SK-N-MC (cell line): ENCODE measurements around the gene CSMD2.

ENCODE experiments used
- EZH2 ChIP-seq: fragments of 200-600 bp; sonication (generic); IDR thresholded peaks from one replicate; pipeline ENCODE4 v1.6.1; 2017; ENCODE audit warnings: antibody characterized with exemption
- POLR2AphosphoS5 ChIP-seq: IDR thresholded peaks from 2 replicates; pipeline ENCODE4 v1.6.1; 2012; ENCODE audit warnings: mild to moderate bottlenecking, low read depth, low read length, borderline replicate concordance

DNA sequence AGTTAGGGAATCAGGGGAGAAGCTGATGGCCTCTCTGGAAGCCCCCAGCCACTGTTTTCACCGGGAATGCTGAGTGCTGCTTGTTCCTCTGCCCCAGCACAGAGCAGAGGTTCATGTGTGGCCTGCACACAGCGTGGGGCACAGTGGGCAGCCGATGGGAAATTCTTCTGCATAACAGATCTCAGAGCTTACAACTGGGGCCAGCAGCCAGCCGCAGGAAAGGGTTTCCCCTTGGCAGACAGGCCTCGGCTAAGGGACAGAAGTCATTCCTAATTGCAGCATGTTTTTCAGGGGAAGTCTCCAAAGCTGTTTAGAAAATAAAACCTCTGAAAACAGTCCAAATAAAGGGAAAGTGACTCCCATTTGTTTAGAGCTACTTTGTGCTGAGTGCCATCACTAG is 278.5 kb downstream of the CSMD2 start:
- no peak for TF ChIP-seq POLR2AphosphoS5
- no peak for TF ChIP-seq EZH2
